Gastrocnemius medialis (tissue), 4 donors: ENCODE data around the gene TAPT1.

Experiments
- POLR2A ChIP-seq, 2 donors: fragments of 450-650 bp; IDR thresholded peaks; one replicate each; pipeline ENCODE4 v1.6.1; 2017; ENCODE audit warnings: antibody characterized with exemption in 2 of 2, mild to moderate bottlenecking in 2 of 2, moderate library complexity in 2 of 2
- TF ChIP-seq, protein P1 (sequence below), 5 experiments: fragments of 450-650 bp in 3 of 5; fragments of 200-600 bp in 2 of 5; sonication (generic) in 2 of 5; IDR thresholded peaks in 4 of 5; conservative IDR thresholded peaks in 1 of 5; 1 replicate in 4 of 5; 2 replicates in 1 of 5; pipeline ENCODE4 v1.5.1; 2016 to 2019; ENCODE audit warnings: antibody characterized with exemption in 5 of 5, mild to moderate bottlenecking in 3 of 5, moderate library complexity in 3 of 5

DNA sequence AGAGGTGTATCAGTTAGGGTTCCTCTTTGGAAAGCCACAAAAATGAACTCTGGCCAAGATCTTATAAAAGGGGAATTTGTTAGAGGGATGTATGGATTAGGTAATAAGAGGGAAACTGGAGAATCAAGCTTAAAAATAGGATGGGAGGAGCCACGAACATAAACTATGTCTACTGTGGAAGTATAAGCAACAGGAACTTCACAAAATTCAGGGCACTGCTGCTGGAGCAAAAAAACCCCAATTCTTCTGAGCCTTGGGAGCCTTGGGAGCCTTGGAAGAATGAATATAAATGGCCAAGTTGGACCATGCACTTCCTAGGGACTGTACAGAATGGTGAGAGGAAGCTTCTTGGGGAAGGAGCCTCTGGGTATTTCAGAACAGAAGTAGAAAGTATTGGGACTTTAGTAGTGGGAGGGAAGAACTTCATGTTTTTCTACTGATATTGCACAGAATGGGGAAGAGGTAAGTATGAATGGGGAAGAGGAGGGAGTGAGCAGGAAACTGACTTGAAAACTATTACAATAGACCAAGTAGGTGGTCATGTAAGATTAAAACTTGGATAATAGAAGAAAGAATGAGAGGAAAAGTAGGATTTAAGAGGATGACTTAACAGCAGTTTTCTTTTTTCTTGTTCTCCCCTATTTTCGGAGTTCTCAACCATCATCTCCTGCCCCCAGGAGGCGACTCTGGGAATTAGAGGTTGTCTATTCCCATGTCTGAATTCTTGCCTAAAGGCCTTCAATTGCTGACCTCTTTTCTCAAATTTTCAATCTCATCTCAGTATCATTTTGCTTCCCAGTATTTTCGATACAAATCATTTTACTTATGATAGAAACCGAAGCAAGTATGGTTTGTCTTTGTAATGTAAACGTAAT, 44.4 kb upstream of the TAPT1 start:
- TF ChIP-seq, protein P1, sequence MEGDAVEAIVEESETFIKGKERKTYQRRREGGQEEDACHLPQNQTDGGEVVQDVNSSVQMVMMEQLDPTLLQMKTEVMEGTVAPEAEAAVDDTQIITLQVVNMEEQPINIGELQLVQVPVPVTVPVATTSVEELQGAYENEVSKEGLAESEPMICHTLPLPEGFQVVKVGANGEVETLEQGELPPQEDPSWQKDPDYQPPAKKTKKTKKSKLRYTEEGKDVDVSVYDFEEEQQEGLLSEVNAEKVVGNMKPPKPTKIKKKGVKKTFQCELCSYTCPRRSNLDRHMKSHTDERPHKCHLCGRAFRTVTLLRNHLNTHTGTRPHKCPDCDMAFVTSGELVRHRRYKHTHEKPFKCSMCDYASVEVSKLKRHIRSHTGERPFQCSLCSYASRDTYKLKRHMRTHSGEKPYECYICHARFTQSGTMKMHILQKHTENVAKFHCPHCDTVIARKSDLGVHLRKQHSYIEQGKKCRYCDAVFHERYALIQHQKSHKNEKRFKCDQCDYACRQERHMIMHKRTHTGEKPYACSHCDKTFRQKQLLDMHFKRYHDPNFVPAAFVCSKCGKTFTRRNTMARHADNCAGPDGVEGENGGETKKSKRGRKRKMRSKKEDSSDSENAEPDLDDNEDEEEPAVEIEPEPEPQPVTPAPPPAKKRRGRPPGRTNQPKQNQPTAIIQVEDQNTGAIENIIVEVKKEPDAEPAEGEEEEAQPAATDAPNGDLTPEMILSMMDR (IDR thresholded peaks at IDR 0.05 in 4 of 5, conservative IDR thresholded peaks at IDR 0.05 in 1 of 5), result no peak
- no peak for TF ChIP-seq POLR2A (IDR thresholded peaks at IDR 0.05)
